Uterus (tissue), 2 donors: Measurements from ENCODE around the gene KIF24.

Experiments used
- POLR2A ChIP-seq, 2 donors: fragments of 450-650 bp; IDR thresholded peaks; one replicate each; pipeline ENCODE4 v1.6.1; 2016; ENCODE audit warnings: antibody characterized with exemption in 2 of 2, mild to moderate bottlenecking in 1 of 2, moderate library complexity in 1 of 2
- TF ChIP-seq, protein P1 (sequence below), 4 experiments: fragments of 200-600 bp in 2 of 4; fragments of 450-650 bp in 2 of 4; sonication (generic) in 2 of 4; IDR thresholded peaks; one replicate each; pipeline ENCODE4 v1.5.1; 2016 to 2019; ENCODE audit warnings: antibody characterized with exemption in 4 of 4, mild to moderate bottlenecking in 2 of 4, moderate library complexity in 1 of 4

DNA sequence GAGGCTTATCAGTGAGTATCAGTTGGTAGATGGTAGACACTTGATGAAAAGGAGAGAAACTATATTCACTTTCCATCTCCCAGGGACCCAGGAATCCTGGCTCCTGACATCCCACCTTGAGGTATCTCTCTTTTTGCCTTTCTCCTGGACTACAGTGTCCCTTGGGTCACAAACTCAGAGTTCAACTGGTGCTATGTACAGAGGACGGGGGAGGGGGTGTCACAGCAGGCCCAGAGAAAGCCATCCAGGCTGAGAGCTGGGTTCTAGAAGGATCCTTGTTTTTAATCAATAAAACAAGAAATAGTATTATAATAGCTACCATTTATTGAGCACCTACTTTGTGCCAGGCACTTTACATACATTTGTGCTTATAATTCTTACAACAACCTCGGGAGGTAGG is 37.3 kb upstream of the KIF24 start:
- TF ChIP-seq POLR2A (IDR thresholded peaks at IDR 0.05): no peak
- TF ChIP-seq, protein P1, sequence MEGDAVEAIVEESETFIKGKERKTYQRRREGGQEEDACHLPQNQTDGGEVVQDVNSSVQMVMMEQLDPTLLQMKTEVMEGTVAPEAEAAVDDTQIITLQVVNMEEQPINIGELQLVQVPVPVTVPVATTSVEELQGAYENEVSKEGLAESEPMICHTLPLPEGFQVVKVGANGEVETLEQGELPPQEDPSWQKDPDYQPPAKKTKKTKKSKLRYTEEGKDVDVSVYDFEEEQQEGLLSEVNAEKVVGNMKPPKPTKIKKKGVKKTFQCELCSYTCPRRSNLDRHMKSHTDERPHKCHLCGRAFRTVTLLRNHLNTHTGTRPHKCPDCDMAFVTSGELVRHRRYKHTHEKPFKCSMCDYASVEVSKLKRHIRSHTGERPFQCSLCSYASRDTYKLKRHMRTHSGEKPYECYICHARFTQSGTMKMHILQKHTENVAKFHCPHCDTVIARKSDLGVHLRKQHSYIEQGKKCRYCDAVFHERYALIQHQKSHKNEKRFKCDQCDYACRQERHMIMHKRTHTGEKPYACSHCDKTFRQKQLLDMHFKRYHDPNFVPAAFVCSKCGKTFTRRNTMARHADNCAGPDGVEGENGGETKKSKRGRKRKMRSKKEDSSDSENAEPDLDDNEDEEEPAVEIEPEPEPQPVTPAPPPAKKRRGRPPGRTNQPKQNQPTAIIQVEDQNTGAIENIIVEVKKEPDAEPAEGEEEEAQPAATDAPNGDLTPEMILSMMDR (IDR thresholded peaks at IDR 0.05): no peak
